GM23338 (cell line): ENCODE results near the gene CIB1. TPM values are rescaled to one million over a fixed set of nuclear protein-coding genes. Genes with fewer than 3 reads are reported as not detected.

ENCODE experiments used
- ATAC-seq: fragments of 200-7000 bp; cut with Tn5 transposase; 3 replicates; pipeline ENCODE4 v1.9.1; 2020
- DNase-seq: peaks from one replicate; pipeline ENCODE4 v3.0.0-alpha.2; 2015; ENCODE audit warnings: low spot score
- H2AFZ ChIP-seq: fragments of 200-600 bp; sonication (generic); 2 replicates; pipeline ENCODE4 v1.8.0; 2016; ENCODE audit warnings: antibody characterized with exemption, mild to moderate bottlenecking, moderate library complexity
- H3F3A ChIP-seq: fragments of 200-600 bp; sonication (generic); replicated peaks from 2 replicates; pipeline ENCODE4 v1.8.0; 2017; ENCODE audit warnings: antibody characterized with exemption, mixed run types, low read depth
- H3K27ac ChIP-seq: fragments of 200-600 bp; sonication (generic); 2 replicates; pipeline ENCODE4 v1.6.1; 2016; ENCODE audit warnings: low read depth
- H3K27me3 ChIP-seq: fragments of 200-600 bp; sonication (generic); 2 replicates; pipeline ENCODE4 v1.8.0; 2016; ENCODE audit warnings: mild to moderate bottlenecking, mixed run types, moderate library complexity; ENCODE audit not compliant: insufficient read depth
- H3K36me3 ChIP-seq: fragments of 200-600 bp; sonication (generic); 2 replicates; pipeline ENCODE4 v1.8.0; 2016; ENCODE audit warnings: mild to moderate bottlenecking; ENCODE audit not compliant: insufficient read depth
- H3K4me1 ChIP-seq: fragments of 200-600 bp; sonication (generic); 2 replicates; pipeline ENCODE4 v1.8.0; 2016; ENCODE audit warnings: mild to moderate bottlenecking, moderate library complexity; ENCODE audit not compliant: insufficient read depth
- H3K4me2 ChIP-seq: fragments of 200-600 bp; sonication (generic); 2 replicates; pipeline ENCODE4 v1.7.1; 2017; ENCODE audit warnings: mixed run types
- H3K4me3 ChIP-seq: fragments of 200-600 bp; sonication (generic); 2 replicates; pipeline ENCODE4 v1.6.1; 2016; ENCODE audit warnings: mixed run types
- H3K79me2 ChIP-seq: fragments of 200-600 bp; sonication (generic); replicated peaks from 2 replicates; pipeline ENCODE4 v1.8.0; 2017; ENCODE audit warnings: mild to moderate bottlenecking; ENCODE audit not compliant: insufficient read depth
- H3K9me2 ChIP-seq: fragments of 200-600 bp; sonication (generic); 2 replicates; pipeline ENCODE4 v1.8.0; 2017; ENCODE audit not compliant: insufficient read depth
- H4K20me1 ChIP-seq: fragments of 200-600 bp; sonication (generic); replicated peaks from 2 replicates; pipeline ENCODE4 v1.8.0; 2017; ENCODE audit warnings: mild to moderate bottlenecking; ENCODE audit not compliant: insufficient read depth
- H3K27ac Mint-ChIP-seq: 2 replicates; pipeline ENCODE4 v1.8.0; 2020; ENCODE audit warnings: inconsistent platforms, mild to moderate bottlenecking, moderate library complexity, mixed read lengths
- H3K27me3 Mint-ChIP-seq: 3 replicates; pipeline ENCODE4 v1.8.0; 2022; ENCODE audit warnings: low read depth, mild to moderate bottlenecking, moderate library complexity, mixed read lengths, inconsistent platforms; ENCODE audit not compliant: insufficient read depth, poor library complexity
- H3K36me3 Mint-ChIP-seq: 3 replicates; pipeline ENCODE4 v1.8.0; 2021; ENCODE audit warnings: low read depth, mild to moderate bottlenecking, inconsistent platforms, moderate library complexity, mixed read lengths
- H3K4me1 Mint-ChIP-seq: 3 replicates; pipeline ENCODE4 v1.8.0; 2020; ENCODE audit warnings: mild to moderate bottlenecking, inconsistent platforms, mixed read lengths
- H3K4me3 Mint-ChIP-seq: 3 replicates; pipeline ENCODE4 v1.8.0; 2021; ENCODE audit warnings: moderate library complexity, mild to moderate bottlenecking, inconsistent platforms, mixed read lengths
- H3K9me3 Mint-ChIP-seq: 3 replicates; pipeline ENCODE4 v1.8.0; 2020; ENCODE audit warnings: moderate library complexity, mild to moderate bottlenecking, inconsistent platforms, mixed read lengths
- CREB1 ChIP-seq: fragments of 250-450 bp; sonication (Bioruptor Pico); IDR thresholded peaks from 2 replicates; pipeline ENCODE4 v1.5.0; 2020; ENCODE audit warnings: low read depth, mild to moderate bottlenecking, moderate library complexity
- EZH2 ChIP-seq: fragments of 200-600 bp; sonication (generic); IDR thresholded peaks from one replicate; pipeline ENCODE4 v1.8.0; 2017; ENCODE audit warnings: antibody characterized with exemption, mild to moderate bottlenecking, low read depth; ENCODE audit not compliant: unreplicated experiment
- EZH2phosphoT487 ChIP-seq: fragments of 200-600 bp; sonication (generic); IDR thresholded peaks from one replicate; pipeline ENCODE4 v1.8.1; 2018; ENCODE audit warnings: antibody characterized with exemption; ENCODE audit not compliant: unreplicated experiment
- JUNB ChIP-seq: IDR thresholded peaks from one replicate; pipeline ENCODE4 v1.6.1; 2016; ENCODE audit warnings: antibody characterized with exemption; ENCODE audit not compliant: unreplicated experiment
- NANOG ChIP-seq: IDR thresholded peaks from 2 replicates; pipeline ENCODE4 v1.6.1; 2016; ENCODE audit warnings: antibody characterized with exemption, borderline replicate concordance
- POLR2AphosphoS5 ChIP-seq: IDR thresholded peaks from 2 replicates; pipeline ENCODE4 v1.6.1; 2016; ENCODE audit warnings: antibody characterized with exemption, low read depth
- STAT1 ChIP-seq: IDR thresholded peaks from one replicate; pipeline ENCODE4 v1.6.1; 2016; ENCODE audit warnings: antibody characterized with exemption; ENCODE audit not compliant: unreplicated experiment
- ZNF114 ChIP-seq: fragments of 250-450 bp; sonication (Bioruptor Pico); IDR thresholded peaks from 2 replicates; pipeline ENCODE4 v1.5.0; 2020; ENCODE audit warnings: mild to moderate bottlenecking, moderate library complexity
- ZNF331 ChIP-seq: fragments of 250-450 bp; sonication (Bioruptor Pico); IDR thresholded peaks from 2 replicates; pipeline ENCODE4 v1.5.0; 2020; ENCODE audit warnings: low read depth, mild to moderate bottlenecking, moderate library complexity
- polyA plus RNA-seq: library from polyadenylated mRNA; unstranded; fragments of >200 nt; fragmentation: Nextera tagmentation; extraction: Ambion mirVana; gene quantifications from 2 replicates; pipeline ENCODE4 v1.2.1, GENCODE V29; 2016
- total RNA-seq: library from RNA; depleted of rRNA; stranded (reverse); fragments of >200 nt; shearing (Covaris generic); gene quantifications from 2 replicates; pipeline ENCODE4 v1.2.3, GENCODE V29; 2014
- TF ChIP-seq, protein P1 (sequence below): IDR thresholded peaks from one replicate; pipeline ENCODE4 v1.6.1; 2018; ENCODE audit warnings: antibody characterized with exemption; ENCODE audit not compliant: unreplicated experiment
- TF ChIP-seq, protein P2 (sequence below): IDR thresholded peaks from 2 replicates; pipeline ENCODE4 v1.6.1; 2016; ENCODE audit warnings: antibody characterized with exemption
- TF ChIP-seq, protein P3 (sequence below): fragments of 250-450 bp; sonication (Bioruptor Pico); IDR thresholded peaks from 2 replicates; pipeline ENCODE4 v1.5.0; 2020; ENCODE audit warnings: mild to moderate bottlenecking, moderate library complexity
- TF ChIP-seq, protein P4 (sequence below), 2 experiments: fragments of 200-600 bp in 1 of 2; sonication (generic) in 1 of 2; conservative IDR thresholded peaks; 2 replicates each; pipeline versions ENCODE4 v1.5.1 to v1.6.1; 2016 to 2017; ENCODE audit warnings: antibody characterized with exemption in 2 of 2, low read depth in 2 of 2, mild to moderate bottlenecking in 2 of 2, moderate library complexity in 1 of 2

CIB1 gene
- total and polyA plus RNA-seq, 2 experiments from 2014 or later, result 9.8 to 35.9 TPM

DNA sequence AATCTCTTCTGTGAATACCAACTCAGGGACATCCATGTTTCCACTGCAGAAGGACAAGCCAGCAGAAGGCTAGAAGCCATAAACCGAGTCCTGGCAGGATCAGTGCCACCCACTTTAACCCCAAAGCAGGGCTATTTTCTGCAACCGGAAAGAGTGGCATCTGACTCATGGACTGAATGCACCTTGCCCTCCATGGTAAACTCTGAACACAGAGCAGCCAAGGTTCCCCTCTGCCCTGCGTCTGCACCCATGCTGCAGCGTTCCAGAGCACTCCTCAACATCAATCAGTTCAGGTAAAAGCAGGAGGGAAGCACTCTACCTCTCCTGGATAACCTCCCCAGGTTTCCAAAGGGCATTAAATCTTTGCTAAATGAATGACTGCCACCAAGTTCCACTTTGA, 30.9 kb upstream of the CIB1 start:
- Mint-ChIP-seq H3K4me3 (peak overlapping the region; percentile 98), H3K36me3 (peaks cover 31% of the 10 kb centered on the region), H3K27me3 (peaks cover 14% of the 10 kb centered on the region), H3K27ac (peak overlapping the region; percentile 99), H3K4me1 (peaks cover 22% of the 10 kb centered on the region), H3K9me3 (no peaks in the 10 kb centered on the region)
- peaks cover 23% of the 10 kb centered on the region for H4K20me1 ChIP-seq
- DNase-seq, result no peak
- H3K79me2 ChIP-seq, result peaks cover 42% of the 10 kb centered on the region
- TF ChIP-seq ZNF114 (CRISPR knock-in tag) (no peak), EZH2 (no peak), EZH2phosphoT487 (no peak), POLR2AphosphoS5 (no peak), JUNB (no peak), CREB1 (no peak), STAT1 (no peak), ZNF331 (CRISPR knock-in tag) (no peak), NANOG (no peak)
- TF ChIP-seq, protein P1, sequence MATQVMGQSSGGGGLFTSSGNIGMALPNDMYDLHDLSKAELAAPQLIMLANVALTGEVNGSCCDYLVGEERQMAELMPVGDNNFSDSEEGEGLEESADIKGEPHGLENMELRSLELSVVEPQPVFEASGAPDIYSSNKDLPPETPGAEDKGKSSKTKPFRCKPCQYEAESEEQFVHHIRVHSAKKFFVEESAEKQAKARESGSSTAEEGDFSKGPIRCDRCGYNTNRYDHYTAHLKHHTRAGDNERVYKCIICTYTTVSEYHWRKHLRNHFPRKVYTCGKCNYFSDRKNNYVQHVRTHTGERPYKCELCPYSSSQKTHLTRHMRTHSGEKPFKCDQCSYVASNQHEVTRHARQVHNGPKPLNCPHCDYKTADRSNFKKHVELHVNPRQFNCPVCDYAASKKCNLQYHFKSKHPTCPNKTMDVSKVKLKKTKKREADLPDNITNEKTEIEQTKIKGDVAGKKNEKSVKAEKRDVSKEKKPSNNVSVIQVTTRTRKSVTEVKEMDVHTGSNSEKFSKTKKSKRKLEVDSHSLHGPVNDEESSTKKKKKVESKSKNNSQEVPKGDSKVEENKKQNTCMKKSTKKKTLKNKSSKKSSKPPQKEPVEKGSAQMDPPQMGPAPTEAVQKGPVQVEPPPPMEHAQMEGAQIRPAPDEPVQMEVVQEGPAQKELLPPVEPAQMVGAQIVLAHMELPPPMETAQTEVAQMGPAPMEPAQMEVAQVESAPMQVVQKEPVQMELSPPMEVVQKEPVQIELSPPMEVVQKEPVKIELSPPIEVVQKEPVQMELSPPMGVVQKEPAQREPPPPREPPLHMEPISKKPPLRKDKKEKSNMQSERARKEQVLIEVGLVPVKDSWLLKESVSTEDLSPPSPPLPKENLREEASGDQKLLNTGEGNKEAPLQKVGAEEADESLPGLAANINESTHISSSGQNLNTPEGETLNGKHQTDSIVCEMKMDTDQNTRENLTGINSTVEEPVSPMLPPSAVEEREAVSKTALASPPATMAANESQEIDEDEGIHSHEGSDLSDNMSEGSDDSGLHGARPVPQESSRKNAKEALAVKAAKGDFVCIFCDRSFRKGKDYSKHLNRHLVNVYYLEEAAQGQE, result no peak
- TF ChIP-seq, protein P2, sequence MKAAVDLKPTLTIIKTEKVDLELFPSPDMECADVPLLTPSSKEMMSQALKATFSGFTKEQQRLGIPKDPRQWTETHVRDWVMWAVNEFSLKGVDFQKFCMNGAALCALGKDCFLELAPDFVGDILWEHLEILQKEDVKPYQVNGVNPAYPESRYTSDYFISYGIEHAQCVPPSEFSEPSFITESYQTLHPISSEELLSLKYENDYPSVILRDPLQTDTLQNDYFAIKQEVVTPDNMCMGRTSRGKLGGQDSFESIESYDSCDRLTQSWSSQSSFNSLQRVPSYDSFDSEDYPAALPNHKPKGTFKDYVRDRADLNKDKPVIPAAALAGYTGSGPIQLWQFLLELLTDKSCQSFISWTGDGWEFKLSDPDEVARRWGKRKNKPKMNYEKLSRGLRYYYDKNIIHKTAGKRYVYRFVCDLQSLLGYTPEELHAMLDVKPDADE, result no peak
- TF ChIP-seq, protein P3, sequence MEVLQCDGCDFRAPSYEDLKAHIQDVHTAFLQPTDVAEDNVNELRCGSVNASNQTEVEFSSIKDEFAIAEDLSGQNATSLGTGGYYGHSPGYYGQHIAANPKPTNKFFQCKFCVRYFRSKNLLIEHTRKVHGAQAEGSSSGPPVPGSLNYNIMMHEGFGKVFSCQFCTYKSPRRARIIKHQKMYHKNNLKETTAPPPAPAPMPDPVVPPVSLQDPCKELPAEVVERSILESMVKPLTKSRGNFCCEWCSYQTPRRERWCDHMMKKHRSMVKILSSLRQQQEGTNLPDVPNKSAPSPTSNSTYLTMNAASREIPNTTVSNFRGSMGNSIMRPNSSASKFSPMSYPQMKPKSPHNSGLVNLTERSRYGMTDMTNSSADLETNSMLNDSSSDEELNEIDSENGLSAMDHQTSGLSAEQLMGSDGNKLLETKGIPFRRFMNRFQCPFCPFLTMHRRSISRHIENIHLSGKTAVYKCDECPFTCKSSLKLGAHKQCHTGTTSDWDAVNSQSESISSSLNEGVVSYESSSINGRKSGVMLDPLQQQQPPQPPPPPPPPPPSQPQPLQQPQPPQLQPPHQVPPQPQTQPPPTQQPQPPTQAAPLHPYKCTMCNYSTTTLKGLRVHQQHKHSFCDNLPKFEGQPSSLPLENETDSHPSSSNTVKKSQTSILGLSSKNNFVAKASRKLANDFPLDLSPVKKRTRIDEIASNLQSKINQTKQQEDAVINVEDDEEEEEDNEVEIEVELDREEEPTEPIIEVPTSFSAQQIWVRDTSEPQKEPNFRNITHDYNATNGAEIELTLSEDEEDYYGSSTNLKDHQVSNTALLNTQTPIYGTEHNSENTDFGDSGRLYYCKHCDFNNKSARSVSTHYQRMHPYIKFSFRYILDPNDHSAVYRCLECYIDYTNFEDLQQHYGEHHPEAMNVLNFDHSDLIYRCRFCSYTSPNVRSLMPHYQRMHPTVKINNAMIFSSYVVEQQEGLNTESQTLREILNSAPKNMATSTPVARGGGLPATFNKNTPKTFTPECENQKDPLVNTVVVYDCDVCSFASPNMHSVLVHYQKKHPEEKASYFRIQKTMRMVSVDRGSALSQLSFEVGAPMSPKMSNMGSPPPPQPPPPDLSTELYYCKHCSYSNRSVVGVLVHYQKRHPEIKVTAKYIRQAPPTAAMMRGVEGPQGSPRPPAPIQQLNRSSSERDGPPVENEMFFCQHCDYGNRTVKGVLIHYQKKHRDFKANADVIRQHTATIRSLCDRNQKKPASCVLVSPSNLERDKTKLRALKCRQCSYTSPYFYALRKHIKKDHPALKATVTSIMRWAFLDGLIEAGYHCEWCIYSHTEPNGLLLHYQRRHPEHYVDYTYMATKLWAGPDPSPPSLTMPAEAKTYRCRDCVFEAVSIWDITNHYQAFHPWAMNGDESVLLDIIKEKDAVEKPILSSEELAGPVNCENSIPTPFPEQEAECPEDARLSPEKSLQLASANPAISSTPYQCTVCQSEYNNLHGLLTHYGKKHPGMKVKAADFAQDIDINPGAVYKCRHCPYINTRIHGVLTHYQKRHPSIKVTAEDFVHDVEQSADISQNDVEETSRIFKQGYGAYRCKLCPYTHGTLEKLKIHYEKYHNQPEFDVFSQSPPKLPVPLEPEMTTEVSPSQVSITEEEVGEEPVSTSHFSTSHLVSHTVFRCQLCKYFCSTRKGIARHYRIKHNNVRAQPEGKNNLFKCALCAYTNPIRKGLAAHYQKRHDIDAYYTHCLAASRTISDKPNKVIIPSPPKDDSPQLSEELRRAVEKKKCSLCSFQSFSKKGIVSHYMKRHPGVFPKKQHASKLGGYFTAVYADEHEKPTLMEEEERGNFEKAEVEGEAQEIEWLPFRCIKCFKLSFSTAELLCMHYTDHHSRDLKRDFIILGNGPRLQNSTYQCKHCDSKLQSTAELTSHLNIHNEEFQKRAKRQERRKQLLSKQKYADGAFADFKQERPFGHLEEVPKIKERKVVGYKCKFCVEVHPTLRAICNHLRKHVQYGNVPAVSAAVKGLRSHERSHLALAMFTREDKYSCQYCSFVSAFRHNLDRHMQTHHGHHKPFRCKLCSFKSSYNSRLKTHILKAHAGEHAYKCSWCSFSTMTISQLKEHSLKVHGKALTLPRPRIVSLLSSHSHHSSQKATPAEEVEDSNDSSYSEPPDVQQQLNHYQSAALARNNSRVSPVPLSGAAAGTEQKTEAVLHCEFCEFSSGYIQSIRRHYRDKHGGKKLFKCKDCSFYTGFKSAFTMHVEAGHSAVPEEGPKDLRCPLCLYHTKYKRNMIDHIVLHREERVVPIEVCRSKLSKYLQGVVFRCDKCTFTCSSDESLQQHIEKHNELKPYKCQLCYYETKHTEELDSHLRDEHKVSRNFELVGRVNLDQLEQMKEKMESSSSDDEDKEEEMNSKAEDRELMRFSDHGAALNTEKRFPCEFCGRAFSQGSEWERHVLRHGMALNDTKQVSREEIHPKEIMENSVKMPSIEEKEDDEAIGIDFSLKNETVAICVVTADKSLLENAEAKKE (CRISPR knock-in tag), result no peak
- TF ChIP-seq, protein P4, sequence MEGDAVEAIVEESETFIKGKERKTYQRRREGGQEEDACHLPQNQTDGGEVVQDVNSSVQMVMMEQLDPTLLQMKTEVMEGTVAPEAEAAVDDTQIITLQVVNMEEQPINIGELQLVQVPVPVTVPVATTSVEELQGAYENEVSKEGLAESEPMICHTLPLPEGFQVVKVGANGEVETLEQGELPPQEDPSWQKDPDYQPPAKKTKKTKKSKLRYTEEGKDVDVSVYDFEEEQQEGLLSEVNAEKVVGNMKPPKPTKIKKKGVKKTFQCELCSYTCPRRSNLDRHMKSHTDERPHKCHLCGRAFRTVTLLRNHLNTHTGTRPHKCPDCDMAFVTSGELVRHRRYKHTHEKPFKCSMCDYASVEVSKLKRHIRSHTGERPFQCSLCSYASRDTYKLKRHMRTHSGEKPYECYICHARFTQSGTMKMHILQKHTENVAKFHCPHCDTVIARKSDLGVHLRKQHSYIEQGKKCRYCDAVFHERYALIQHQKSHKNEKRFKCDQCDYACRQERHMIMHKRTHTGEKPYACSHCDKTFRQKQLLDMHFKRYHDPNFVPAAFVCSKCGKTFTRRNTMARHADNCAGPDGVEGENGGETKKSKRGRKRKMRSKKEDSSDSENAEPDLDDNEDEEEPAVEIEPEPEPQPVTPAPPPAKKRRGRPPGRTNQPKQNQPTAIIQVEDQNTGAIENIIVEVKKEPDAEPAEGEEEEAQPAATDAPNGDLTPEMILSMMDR (conservative IDR thresholded peaks at IDR 0.05; ENCODE audit: low read depth in 2 of 2), result no peak
- H3K4me2 ChIP-seq, result peak overlapping the region; percentile 89
- no peaks in the 10 kb centered on the region for H3K27me3 ChIP-seq
- H3K27ac ChIP-seq, result peak overlapping the region; percentile 96
- H3K4me3 ChIP-seq, result peak overlapping the region; percentile 76
- H3K4me1 ChIP-seq, result peaks cover 20% of the 10 kb centered on the region
- H3K36me3 ChIP-seq, result peaks cover 11% of the 10 kb centered on the region; the same call in 1 of the 2 replicates
- H3F3A ChIP-seq, result peaks cover 10% of the 10 kb centered on the region; the same call in 1 of the 2 replicates
- peak overlapping the region; percentile 93; the same call in 1 of the 2 replicates for H2AFZ ChIP-seq
- 0 out of 3 replicates have a peak, but pooled peaks have one; percentile 2 for ATAC-seq
- H3K9me2 ChIP-seq, result no peaks in the 10 kb centered on the region
